ENCODE measurements around the gene BRIP1.

Gene BRIP1

GRCh38 chr17:61805399-61805798 lies 57.9 kb downstream of the BRIP1 start:
- Mint-ChIP-seq H3K27me3 (no peaks in the 10 kb centered on the region), H3K27ac (no peak overlapping the region), H3K4me1 (no peaks in the 10 kb centered on the region), H3K9me3 (no peaks in the 10 kb centered on the region), H3K4me3 (no peak overlapping the region)
- ATAC-seq, result no peak
- no peak for DNase-seq

GRCh38 chr17:61803796-61804195 lies 59.5 kb downstream of the BRIP1 start:
- no peak for DNase-seq
- no peaks in the 10 kb centered on the region for H3K4me1 Mint-ChIP-seq
- no peak for ATAC-seq
- no peaks in the 10 kb centered on the region for H3K27me3 Mint-ChIP-seq
- no peak overlapping the region for H3K4me3 Mint-ChIP-seq
- no peak overlapping the region for H3K27ac Mint-ChIP-seq
- H3K9me3 Mint-ChIP-seq, result no peaks in the 10 kb centered on the region

GRCh38 chr17:61803216-61803615 lies 60.1 kb downstream of the BRIP1 start:
- Mint-ChIP-seq H3K27me3 (no peaks in the 10 kb centered on the region), H3K9me3 (no peaks in the 10 kb centered on the region), H3K4me1 (no peaks in the 10 kb centered on the region), H3K4me3 (no peak overlapping the region), H3K27ac (no peak overlapping the region)
- ATAC-seq, result no peak
- no peak for DNase-seq

- H3K27ac Mint-ChIP-seq, result peak overlapping the region in 1 of 2 donors; percentile 57
Measured at GRCh38 chr17:61799812-61800484, 63.4 kb downstream of the BRIP1 start.

GRCh38 chr17:61797283-61797682 lies 66.0 kb downstream of the BRIP1 start:
- no peaks in the 10 kb centered on the region for H3K27me3 Mint-ChIP-seq
- H3K4me3 Mint-ChIP-seq, result no peak overlapping the region
- DNase-seq (no peak), ATAC-seq (no peak)
- H3K9me3 Mint-ChIP-seq, result no peaks in the 10 kb centered on the region
- no peaks in the 10 kb centered on the region for H3K4me1 Mint-ChIP-seq
- H3K27ac Mint-ChIP-seq, result no peak overlapping the region

More at GRCh38 chr17:61799812-61800484, 63.4 kb downstream of the BRIP1 start:
- DNase-seq (no peak), ATAC-seq (no peak)
- no peaks in the 10 kb centered on the region for H3K4me1 Mint-ChIP-seq
- H3K9me3 Mint-ChIP-seq, result no peaks in the 10 kb centered on the region
- H3K4me3 Mint-ChIP-seq, result no peak overlapping the region
- H3K27me3 Mint-ChIP-seq, result no peaks in the 10 kb centered on the region

- Mint-ChIP-seq H3K4me1 (no peaks in the 10 kb centered on the region), H3K27ac (no peak overlapping the region), H3K4me3 (no peak overlapping the region), H3K9me3 (no peaks in the 10 kb centered on the region), H3K27me3 (no peaks in the 10 kb centered on the region)
- DNase-seq (no peak), ATAC-seq (no peak)
Measured at GRCh38 chr17:61795546-61795945, 67.8 kb downstream of the BRIP1 start.

- Mint-ChIP-seq H3K4me1 (no peaks in the 10 kb centered on the region), H3K27me3 (no peaks in the 10 kb centered on the region), H3K27ac (no peak overlapping the region), H3K9me3 (no peaks in the 10 kb centered on the region), H3K4me3 (no peak overlapping the region)
- DNase-seq (no peak), ATAC-seq (no peak)
Measured at GRCh38 chr17:61794792-61795191, 68.5 kb downstream of the BRIP1 start.

- DNase-seq (no peak), ATAC-seq (no peak)
- no peaks in the 10 kb centered on the region for H3K27me3 Mint-ChIP-seq
- no peaks in the 10 kb centered on the region for H3K4me1 Mint-ChIP-seq
- H3K4me3 Mint-ChIP-seq, result no peak overlapping the region
- no peaks in the 10 kb centered on the region for H3K9me3 Mint-ChIP-seq
- no peak overlapping the region for H3K27ac Mint-ChIP-seq
Measured at GRCh38 chr17:61794242-61794641, 69.1 kb downstream of the BRIP1 start.

- Mint-ChIP-seq H3K9me3 (no peaks in the 10 kb centered on the region), H3K4me1 (no peaks in the 10 kb centered on the region), H3K27me3 (no peaks in the 10 kb centered on the region), H3K4me3 (no peak overlapping the region), H3K27ac (no peak overlapping the region)
- DNase-seq, result no peak
- ATAC-seq, result no peak
Measured at GRCh38 chr17:61793565-61793964, 69.8 kb downstream of the BRIP1 start.

GRCh38 chr17:61789872-61790271 lies 73.5 kb downstream of the BRIP1 start:
- no peak for DNase-seq
- no peaks in the 10 kb centered on the region for H3K9me3 Mint-ChIP-seq
- ATAC-seq, result no peak
- no peak overlapping the region for H3K4me3 Mint-ChIP-seq
- H3K27me3 Mint-ChIP-seq, result no peaks in the 10 kb centered on the region
- no peak overlapping the region for H3K27ac Mint-ChIP-seq
- no peaks in the 10 kb centered on the region for H3K4me1 Mint-ChIP-seq

- DNase-seq, result no peak
- no peak overlapping the region for H3K27ac Mint-ChIP-seq
- H3K4me3 Mint-ChIP-seq, result no peak overlapping the region
- H3K4me1 Mint-ChIP-seq, result no peaks in the 10 kb centered on the region
- no peaks in the 10 kb centered on the region for H3K9me3 Mint-ChIP-seq
- H3K27me3 Mint-ChIP-seq, result no peaks in the 10 kb centered on the region
- ATAC-seq, result no peak
Measured at GRCh38 chr17:61786088-61786487, 77.2 kb downstream of the BRIP1 start.

- no peak overlapping the region for H3K4me3 Mint-ChIP-seq
- no peak for ATAC-seq
- no peak overlapping the region for H3K27ac Mint-ChIP-seq
- H3K4me1 Mint-ChIP-seq, result no peaks in the 10 kb centered on the region
- no peaks in the 10 kb centered on the region for H3K9me3 Mint-ChIP-seq
- H3K27me3 Mint-ChIP-seq, result no peaks in the 10 kb centered on the region
- no peak for DNase-seq
Measured at GRCh38 chr17:61784510-61784909, 78.8 kb downstream of the BRIP1 start.

GRCh38 chr17:61783556-61784304 lies 79.6 kb downstream of the BRIP1 start:
- no peaks in the 10 kb centered on the region for H3K4me1 Mint-ChIP-seq
- H3K27me3 Mint-ChIP-seq, result no peaks in the 10 kb centered on the region
- no peaks in the 10 kb centered on the region for H3K9me3 Mint-ChIP-seq
- H3K27ac Mint-ChIP-seq, result no peak overlapping the region
- ATAC-seq, result no peak
- H3K4me3 Mint-ChIP-seq, result no peak overlapping the region
- DNase-seq, result no peak

- H3K9me3 Mint-ChIP-seq, result no peaks in the 10 kb centered on the region
- no peaks in the 10 kb centered on the region for H3K4me1 Mint-ChIP-seq
- no peak overlapping the region for H3K27ac Mint-ChIP-seq
- H3K4me3 Mint-ChIP-seq, result no peak overlapping the region
- DNase-seq, result no peak
- no peak for ATAC-seq
- no peaks in the 10 kb centered on the region for H3K27me3 Mint-ChIP-seq
Measured at GRCh38 chr17:61783120-61783519, 80.2 kb downstream of the BRIP1 start.

- Mint-ChIP-seq H3K27me3 (no peaks in the 10 kb centered on the region), H3K4me1 (no peaks in the 10 kb centered on the region), H3K9me3 (no peaks in the 10 kb centered on the region), H3K27ac (no peak overlapping the region), H3K4me3 (no peak overlapping the region)
- ATAC-seq (no peak), DNase-seq (no peak)
Measured at GRCh38 chr17:61782683-61783082, 80.6 kb downstream of the BRIP1 start.

- Mint-ChIP-seq H3K27ac (no peak overlapping the region), H3K27me3 (no peaks in the 10 kb centered on the region), H3K9me3 (peaks cover 9 to 16% of the 10 kb centered on the region in 2 donors), H3K4me3 (no peak overlapping the region), H3K4me1 (no peaks in the 10 kb centered on the region)
- ATAC-seq (no peak), DNase-seq (no peak)
Measured at GRCh38 chr17:61775364-61775763, 88.0 kb downstream of the BRIP1 start.

GRCh38 chr17:61774724-61775123 lies 88.6 kb downstream of the BRIP1 start:
- no peak for DNase-seq
- Mint-ChIP-seq H3K9me3 (peaks cover 15 to 23% of the 10 kb centered on the region in 2 donors), H3K27me3 (no peaks in the 10 kb centered on the region), H3K27ac (no peak overlapping the region), H3K4me3 (no peak overlapping the region), H3K4me1 (no peaks in the 10 kb centered on the region)
- no peak for ATAC-seq
